C1 segment of cervical spinal cord (tissue), 14 donors: ENCODE measurements around the gene TEX11.
"Not testable (repeated sequence)": the region's sequence is repeated elsewhere in the genome, so short reads cannot be mapped to it uniquely, and the experiment has no call there.

Experiments
- DNase-seq, 14 donors: peaks; one replicate each; lab custom pipeline; 2025; lab: John Stamatoyannopoulos, UW

The TEX11 gene

DNA sequence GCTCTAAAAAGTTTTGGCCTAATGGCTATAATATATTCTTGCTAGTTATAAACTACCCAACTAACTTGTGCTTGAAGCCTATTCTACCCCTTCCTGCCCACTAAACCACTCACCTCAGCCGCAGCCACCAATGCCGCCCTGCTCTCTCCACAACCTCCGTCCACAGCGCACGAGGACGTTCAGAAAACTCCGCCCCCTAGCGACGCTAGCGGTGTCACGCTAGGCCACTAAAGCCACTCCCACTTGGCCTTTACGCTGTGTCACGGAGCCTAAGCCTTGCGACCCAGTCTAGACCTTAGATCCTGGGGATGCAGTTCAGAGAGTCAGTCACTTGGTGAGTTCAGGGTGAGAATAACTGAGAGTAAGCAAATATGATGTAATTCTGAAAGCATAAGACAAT lies at the start of gene TEX11:
Gene TEX11, minus strand, starts transcription at position 171 of the 400 bp plus-strand sequence. CDS start 922 bp downstream, outside the sequence.
- DNase-seq: no peak

DNA sequence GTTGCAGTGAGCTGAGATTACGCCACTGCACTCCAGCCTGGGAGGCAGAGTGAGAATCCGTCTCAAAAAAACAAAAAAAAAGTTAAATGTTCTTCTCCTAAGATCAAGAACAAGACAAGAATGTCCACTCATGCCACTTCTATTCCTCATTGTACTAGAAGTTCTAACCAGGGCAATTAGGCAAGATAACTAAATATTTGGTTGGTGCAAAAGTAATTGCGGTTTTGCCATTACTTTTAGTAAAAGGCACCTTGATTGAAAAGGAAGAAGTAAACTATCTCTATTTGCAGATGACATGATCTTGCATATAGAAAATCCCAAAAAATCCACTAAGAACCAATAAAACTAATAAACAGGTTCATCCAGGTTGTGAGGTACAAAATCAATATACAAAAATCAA lies 46.4 kb upstream of the TEX11 start:
- no peak for DNase-seq

DNA sequence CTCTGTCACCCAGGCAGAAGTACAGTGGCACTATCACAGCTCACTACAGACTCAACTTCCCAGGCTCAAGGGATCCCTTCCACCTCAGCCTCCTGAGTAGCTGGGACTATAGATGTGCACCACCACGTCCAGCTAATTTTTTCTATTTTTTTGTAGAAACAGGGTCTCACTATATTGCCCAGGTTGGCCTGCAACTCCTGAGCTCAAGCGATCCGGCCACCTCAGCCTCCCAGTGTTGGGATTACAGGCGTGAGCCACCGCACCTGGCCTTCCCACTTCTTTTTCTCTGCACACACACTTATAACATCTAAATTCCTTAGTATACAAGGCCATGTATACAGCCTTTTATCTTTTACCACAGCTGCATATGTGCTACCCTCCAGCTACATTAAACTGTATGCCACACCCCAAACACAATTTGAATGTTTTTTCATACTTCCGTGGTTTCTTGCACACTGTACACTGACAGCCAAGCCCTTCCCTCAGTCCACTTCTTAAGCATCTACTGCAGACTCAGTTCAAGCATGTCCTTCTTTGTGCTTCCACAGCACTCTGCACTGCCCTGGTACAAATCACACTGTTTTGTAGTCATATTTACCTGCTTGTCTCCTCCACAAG lies 15.9 kb upstream of the TEX11 start:
- no peak for DNase-seq

DNA sequence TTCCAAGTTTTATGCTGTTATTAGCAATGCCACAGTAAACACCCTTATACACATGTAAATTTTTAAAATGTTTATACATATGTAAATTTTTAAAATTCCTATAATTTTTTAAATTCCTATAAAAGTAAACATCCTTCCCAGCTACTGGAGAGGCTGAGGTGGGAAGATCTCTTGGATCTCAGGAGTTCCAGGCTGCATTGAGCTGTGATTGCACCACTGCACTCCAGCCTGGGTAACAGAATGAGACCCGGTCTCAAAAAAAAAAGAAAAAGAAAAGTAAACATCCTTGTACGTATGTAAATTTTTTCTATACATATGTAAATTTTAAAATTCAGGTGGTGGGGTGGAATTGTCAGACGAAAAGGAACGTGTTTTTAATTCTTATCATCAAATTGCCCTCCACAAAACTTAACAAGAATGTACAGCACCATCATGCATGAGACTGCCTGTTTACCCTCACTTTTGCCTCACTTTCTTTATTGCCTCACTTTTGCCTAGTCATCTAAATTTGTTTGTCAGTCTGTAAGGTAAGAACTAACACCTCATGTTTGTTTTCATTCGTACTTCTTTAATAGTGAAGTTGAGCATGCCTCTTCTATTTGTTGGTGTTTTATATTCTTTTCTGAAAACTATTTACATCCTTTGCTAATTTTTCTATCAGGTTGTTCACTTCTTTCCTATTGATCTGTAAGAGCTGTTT lies 14.4 kb upstream of the TEX11 start:
- DNase-seq: no peak

DNA sequence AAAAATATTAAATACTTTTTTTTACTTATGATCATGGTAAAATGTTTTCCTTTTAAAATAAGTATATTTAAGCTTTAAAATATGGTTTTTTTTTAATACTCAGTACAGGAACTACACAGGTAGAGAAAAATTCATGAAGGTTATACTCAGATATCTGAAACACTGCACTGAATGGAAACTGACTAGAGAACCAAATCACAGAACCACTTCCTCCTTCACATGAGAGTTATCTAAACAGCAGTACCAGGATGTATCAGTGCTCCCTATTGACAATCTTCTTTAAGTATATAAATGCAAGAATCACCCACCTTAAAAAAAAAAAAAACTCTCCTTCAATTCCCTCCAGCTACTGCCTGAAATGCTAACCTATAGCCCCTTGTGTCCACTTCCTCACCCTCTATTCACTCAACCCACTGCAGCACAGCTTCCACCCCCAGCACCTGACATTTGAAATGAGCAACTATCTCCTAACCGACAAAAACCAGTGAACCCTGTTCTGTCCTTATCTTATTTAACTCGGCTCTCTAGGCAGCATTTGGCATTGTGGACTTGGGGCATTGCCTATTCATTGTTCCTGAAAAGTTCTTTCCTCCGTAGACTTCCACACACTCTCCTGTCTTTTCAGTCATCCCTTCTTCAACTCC lies 13.3 kb upstream of the TEX11 start:
- no peak for DNase-seq

DNA sequence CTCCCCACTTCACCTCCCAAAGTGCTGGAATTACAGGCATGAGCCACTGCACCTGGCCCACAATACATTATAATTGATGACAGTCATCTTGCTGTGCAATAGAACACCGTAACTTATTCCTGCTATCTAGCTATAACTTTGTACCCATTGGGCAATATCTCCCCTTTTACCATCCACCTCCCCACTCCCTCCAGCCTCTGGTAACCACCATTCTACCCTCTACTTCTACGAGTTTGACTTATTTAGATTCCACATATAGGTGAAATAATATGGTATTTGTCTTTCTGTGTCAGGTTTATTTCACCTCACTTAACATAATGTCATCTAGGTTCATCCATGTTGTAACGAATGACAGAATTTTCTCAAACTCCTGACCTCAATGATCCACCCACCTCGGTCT lies 8.2 kb upstream of the TEX11 start:
- no peak for DNase-seq

DNA sequence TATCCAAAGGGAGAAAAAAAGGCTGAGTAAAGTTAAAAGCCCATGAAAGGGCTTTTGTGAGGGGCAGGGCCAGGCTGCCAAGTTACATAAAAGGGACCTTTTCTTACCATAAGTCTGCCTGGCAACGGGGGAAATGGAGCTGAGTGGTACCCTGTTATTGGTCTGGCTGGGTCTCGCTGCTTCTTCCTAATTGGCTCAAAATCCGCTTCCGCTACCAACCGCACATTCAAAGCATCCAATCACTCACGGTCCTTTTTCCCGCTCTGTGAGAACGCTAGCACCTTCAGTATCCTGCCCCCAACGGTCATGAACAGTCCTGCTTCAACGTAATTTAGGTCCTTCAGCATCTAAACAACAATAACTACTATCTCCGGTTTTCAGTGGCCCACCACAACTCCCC lies 611 bp downstream of the TEX11 start:
- DNase-seq: no peak

DNA sequence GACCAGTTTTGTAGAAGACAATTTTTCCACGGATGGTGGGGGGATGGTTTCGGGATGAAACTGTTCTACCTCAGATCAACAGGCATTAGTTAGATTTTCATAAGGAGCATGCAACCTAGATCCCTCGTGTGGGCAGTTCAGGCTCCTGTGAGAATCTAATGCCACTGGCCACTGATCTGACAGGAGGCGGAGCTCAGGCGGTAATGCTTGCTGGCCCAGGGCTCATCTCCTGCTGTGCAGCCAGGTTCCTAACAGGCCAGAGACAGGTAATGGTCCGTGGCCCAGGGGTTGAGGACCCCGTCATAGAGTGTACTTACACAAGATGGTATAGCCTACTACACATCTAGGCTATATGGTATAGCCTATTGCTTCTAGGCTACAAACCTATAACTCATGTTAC lies 7.0 kb downstream of the TEX11 start:
- DNase-seq: no peak

DNA sequence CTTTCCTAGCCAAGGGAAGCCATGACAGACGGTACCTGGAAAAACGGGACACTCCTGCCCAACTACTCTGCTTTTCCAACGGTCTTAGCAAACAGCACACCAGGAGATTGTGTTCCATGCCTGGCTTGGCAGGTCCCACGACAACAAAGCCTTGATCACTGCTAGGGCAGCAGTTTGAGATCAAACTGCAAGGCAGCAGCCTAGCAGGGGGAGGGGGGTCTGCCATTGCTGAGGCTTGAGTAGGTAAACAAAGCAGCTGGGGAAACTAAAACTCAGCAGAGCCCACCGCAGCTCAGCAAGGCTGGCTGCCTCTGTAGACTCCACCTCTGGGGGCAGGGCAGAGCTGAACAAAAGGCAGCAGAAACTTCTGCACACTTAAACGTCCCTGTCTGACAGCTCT lies 18.1 kb downstream of the TEX11 start:
- DNase-seq: not testable (repeated sequence)

DNA sequence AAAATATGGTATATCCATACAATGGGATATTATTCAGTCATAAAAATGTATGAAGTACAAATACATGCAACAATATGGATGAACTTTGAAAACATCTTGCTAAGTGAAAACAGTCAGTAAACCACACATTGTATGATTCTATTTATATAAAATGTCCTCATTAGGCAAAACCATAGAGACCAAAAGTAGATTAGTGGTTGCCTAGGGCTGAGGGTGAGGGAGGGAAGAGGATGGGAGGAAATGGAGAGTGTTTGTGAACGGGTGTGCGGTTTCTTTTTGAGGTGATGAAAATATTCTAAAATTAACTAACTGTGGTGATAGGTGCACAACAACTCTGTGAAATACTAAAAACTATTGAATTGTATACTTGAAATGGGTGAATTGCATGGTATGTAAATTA lies 29.6 kb downstream of the TEX11 start:
- DNase-seq: no peak

DNA sequence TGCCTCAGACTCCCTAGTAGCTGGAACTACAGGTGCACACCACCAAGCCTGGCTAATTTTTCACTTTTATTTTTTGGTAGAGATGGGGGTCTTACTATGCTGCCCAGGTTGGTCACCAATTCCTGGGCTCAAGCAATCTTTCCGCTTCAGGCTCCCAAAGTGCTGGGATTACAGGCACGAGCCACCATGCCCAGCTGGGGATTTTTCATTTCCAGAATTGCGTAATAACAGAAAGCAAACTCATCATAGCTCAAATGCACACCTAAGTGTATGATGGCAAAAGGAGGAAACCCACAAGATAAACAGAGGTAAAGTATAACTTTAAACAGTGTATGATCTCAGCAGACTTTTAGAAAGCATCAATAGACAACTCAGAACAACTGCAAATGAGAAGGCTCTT lies 56.2 kb downstream of the TEX11 start:
- DNase-seq: no peak

DNA sequence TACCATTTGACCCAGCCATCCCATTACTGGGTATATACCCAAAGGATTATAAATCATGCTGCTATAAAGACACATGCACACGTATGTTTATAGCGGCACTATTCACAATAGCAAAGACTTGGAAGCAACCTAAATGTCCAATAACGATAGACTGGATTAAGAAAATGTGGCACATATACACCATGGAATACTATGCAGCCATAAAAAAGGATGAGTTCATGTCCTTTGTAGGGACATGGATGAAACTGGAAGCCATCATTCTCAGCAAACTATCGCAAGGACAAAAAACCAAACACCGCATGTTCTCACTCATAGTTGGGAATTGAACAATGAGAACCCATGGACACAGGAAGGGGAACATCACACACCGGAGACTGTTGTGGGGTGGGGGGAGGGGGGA lies 64.4 kb downstream of the TEX11 start:
- not testable (repeated sequence) for DNase-seq

DNA sequence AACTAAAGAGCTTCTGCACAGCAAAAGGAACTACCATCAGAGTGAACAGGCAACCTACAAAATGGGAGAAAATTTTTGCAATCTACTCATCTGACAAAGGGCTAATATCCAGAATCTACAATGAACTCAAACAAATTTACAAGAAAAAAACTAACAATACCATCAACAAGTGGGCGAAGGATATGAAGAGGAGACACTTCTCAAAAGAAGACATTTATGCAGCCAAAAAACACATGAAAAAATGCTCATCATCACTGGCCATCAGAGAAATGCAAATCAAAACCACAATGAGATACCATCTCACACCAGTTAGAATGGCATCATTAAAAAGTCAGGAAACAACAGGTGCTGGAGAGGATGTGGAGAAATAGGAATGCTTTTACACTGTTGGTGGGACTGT lies 64.9 kb downstream of the TEX11 start:
- DNase-seq: not testable (repeated sequence)

DNA sequence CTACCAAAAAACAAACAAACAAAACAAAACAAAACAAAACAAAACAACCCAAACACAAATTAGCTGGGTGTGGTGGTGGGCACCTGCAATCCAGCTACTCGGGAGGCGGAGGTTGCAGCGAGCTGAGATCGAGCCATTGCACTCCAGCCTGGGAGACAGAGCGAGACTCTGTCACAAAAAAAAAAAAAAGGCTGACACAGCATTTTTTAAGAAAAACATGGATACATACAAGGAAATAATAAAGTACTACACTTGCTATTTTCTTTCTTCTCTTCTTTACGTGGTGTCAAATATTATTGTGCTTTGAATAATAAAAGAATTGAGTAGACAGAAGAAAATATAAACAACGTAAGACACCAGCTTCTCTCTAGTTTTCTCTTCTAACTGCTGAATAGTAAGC lies 73.9 kb downstream of the TEX11 start:
- DNase-seq: no peak

DNA sequence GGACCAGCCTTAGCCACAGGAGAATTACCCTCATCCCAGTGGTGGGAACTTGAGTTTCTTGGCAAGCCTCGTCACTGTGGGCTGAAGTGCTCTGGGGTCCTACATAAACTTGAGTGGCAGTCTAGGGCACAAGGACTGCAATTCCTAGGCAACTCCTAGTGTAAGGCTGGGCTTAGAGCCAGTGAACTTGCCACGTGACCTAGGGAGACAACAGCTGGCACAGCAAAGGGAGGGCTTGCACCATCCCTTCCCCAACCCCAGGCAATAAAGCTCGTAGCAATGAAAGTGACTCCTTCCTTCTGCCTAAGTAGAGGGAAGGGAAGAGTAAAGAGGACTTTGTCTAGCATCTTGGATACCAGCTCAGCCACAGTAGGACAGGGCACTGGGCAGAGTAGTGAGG lies 81.8 kb downstream of the TEX11 start:
- no peak for DNase-seq

DNA sequence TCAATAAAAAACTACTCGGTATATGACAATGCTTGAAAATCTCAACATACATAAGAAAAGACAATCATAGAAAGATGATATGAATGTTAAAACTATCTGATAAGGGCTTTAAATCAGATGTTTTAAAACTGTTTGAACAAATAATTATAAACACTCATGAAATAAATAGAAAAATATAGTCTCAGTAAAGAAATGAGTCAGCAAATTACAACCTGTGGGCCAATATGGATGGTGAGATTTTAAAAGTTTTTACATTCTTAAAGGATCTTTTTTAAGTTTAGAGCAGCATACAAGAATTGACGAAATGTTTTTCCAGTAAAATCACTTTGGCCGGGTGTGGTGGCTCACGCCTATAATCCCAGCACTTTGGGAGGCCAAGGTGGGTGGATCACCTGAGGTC lies 83.1 kb downstream of the TEX11 start:
- no peak for DNase-seq

DNA sequence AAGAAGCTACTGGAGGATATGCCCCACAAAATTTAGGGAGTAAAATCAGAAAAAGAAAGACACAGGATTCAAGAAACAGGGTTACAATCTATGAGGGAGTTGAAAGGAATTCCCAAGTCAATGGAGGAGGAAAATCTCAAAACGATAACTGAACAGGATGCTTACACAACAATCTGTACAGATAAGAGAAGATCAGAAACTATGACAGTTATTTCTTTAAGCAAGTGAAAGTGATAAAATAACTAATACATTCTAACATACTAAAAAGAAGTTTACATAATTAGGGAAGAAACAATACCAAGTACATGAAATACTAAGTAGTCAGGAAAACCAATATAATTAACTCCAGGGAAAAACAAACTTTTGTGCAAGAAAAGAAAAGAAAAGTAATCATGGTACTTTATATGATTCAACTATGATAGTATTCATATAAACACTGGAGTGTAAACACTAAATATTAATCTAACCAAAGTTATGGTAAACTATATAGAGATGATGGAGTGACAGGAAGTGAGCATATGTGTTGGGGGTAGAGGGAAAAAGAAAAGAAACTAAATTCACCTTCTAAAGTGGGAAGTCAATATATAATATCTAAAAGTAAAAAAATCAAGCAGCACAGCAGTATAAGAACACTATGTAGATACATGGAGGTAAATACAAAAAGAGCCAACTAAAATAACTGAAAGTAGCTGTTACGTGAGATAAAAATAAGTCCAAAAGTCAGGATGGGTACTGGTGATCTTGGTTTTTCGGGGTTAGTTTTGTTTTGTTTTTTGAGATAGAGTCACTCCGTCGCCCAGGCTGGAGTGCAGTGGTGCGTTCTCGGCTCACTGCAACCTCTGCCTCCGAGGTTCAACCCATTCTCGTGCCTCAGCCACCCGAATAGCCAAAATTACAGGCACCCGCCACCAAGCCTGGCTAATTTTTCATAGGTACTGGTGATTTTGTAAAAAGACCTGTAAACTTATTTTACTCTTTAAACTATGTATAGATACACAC lies 99.3 kb downstream of the TEX11 start:
- no peak for DNase-seq

DNA sequence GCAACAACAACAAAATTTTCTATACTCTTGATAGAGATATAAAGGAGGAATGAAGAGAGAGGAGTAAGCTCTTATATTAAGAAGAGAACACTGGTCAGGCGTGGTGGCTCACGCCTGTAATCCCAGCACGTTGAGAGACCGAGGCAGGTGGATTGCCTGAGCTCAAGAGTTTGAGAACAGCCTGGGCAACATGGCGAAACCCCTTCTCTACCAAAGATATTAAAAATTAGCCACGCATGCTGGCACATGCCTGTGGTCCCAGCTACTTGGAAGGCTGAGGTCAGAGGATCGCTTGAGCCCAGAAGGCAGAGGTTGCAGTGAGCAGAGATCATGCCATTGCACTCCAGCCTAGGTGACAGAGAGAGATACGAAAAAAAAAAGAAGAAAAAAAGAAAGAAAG lies 102.4 kb downstream of the TEX11 start:
- no peak for DNase-seq

DNA sequence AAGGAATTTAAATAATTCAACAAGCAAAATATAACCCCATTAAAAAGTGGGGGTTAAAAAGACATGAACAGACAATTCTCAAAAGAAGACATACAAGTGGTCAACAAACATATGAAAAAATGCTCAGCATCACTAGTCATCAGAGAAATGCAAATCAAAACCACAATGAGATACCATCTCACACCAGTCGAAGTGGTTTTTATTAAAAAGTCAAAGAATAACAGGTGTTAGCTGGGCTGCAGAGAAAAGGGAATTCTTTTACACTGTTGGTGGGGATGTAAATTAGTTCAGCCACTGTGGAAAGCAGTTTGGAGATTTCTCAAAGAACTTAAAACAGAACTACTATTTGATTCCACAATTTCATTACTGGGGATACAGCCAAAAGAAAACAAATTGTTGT lies 111.8 kb downstream of the TEX11 start:
- not testable (repeated sequence) for DNase-seq

DNA sequence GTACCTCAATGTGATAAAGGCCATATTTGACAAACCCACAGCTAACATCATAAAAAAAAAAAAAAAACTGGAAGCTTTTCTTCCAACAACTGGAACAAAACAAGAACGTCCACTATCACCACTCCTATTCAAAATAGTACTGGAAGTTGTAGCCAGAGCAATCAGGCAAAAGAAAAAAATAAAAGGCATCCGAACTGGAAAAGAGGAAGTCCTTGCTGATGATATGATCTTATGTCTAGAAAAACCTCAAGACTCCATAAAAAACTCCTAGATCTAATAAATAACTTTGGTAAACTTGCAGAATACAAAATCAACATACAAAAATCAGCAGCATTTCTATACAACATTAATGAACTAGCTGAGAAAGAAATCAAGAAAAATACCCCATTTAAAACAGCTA lies 134.3 kb downstream of the TEX11 start:
- no peak for DNase-seq

DNA sequence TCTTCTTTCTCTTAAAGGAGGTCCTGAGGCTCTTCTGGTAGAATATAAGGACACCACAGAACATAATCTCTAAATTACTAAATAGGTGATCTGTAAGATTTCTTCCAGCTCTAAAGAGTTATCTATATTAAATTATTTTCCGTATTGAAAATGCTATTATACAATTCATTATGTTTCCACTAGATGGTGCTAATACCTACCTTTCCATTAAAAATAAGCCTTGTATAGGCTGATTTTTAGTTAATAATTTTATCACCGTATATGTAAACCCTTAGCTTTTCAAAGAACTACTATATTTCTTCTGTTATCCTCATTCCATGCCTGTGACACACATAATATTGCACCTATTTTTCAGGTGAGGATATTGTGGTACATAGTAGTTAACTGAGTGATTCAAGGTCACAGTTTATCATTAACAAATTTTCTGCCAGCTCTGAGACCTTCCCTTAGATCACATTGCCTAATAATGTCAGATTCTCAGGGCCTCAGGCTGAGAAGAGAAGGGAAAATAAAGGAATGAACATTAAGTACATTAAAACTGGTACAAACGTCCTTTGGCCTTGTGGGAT lies 138.8 kb downstream of the TEX11 start:
- no peak for DNase-seq

DNA sequence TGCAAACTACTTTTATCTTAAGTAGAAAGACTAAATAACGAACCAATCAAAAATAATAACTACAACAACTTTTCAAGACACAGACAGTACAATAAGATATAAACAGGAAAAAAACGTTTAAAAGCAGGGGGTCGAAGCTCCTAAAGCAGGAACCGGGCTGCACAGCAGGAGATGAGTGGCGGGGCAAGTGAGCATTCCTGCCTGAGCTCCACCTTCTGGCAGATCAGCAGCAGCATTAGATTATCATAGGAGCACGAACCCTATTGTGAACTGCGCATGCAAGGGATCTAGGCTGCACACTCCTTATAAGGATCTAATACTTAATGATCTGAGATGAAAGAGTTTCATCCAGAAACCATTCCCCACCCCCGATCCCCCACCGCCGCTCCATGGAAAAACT lies 146.2 kb downstream of the TEX11 start:
- DNase-seq: no peak
